SW 1271 (cell line): ENCODE results near the gene APBB2.
A peak's percentile ranks its signal among the peaks of the same experiment; 100 is the strongest.

Source experiments
- DNase-seq, 2 experiments: peaks; one replicate each; lab custom pipeline; 2025; lab: John Stamatoyannopoulos, UW

The APBB2 gene

GRCh38 chr4:41135801-41136200, 78.5 kb downstream of the APBB2 start:
- no peak for DNase-seq

GRCh38 chr4:41134581-41134980, 79.8 kb downstream of the APBB2 start:
- DNase-seq, result no peak

GRCh38 chr4:41133454-41134018, 80.8 kb downstream of the APBB2 start:
- no peak for DNase-seq

- no peak for DNase-seq
These were observed 82.2 kb downstream of the APBB2 start for GRCh38 chr4:41132055-41132683.

GRCh38 chr4:41129936-41130440, 84.4 kb downstream of the APBB2 start:
- no peak for DNase-seq

- no peak for DNase-seq
These were observed 85.1 kb downstream of the APBB2 start for GRCh38 chr4:41129128-41129754.

- no peak for DNase-seq
These were observed 88.6 kb downstream of the APBB2 start for GRCh38 chr4:41125558-41126311.

- peak in 1 of 2 experiments; percentile 60 for DNase-seq
These were observed 89.3 kb downstream of the APBB2 start for GRCh38 chr4:41124916-41125548.

- DNase-seq, result no peak
These were observed 91.6 kb downstream of the APBB2 start for GRCh38 chr4:41122775-41123174.

- DNase-seq, result no peak
These were observed 92.0 kb downstream of the APBB2 start for GRCh38 chr4:41122309-41122708.

- no peak for DNase-seq
These were observed 92.4 kb downstream of the APBB2 start for GRCh38 chr4:41121906-41122305.

- no peak for DNase-seq
These were observed 93.8 kb downstream of the APBB2 start for GRCh38 chr4:41120297-41121217.

GRCh38 chr4:41119867-41120295, 94.5 kb downstream of the APBB2 start:
- DNase-seq, result no peak

- DNase-seq, result no peak
These were observed 102.6 kb downstream of the APBB2 start for GRCh38 chr4:41111791-41112190.

GRCh38 chr4:41110050-41110449, 104.3 kb downstream of the APBB2 start:
- DNase-seq, result no peak

GRCh38 chr4:41108481-41108880, 105.9 kb downstream of the APBB2 start:
- DNase-seq, result no peak

GRCh38 chr4:41106694-41107419, 107.5 kb downstream of the APBB2 start:
- DNase-seq, result no peak

GRCh38 chr4:41106081-41106480, 108.3 kb downstream of the APBB2 start:
- DNase-seq, result peak in 1 of 2 experiments; percentile 8

GRCh38 chr4:41104155-41104554, 110.2 kb downstream of the APBB2 start:
- DNase-seq, result no peak

- DNase-seq, result no peak
These were observed 110.7 kb downstream of the APBB2 start for GRCh38 chr4:41103657-41104056.
